OCI-LY7 (cell line): ENCODE measurements around the gene TRMU.

ENCODE experiments used
- CTCF ChIP-seq: fragments of 200-600 bp; sonication (generic); conservative IDR thresholded peaks from 2 replicates; pipeline ENCODE4 v1.5.1; 2014; ENCODE audit warnings: mild to moderate bottlenecking, antibody characterized with exemption, low read length, moderate library complexity, mixed read lengths
- EZH2phosphoT487 ChIP-seq: fragments of 200-600 bp; sonication (generic); IDR thresholded peaks from 2 replicates; pipeline ENCODE4 v1.6.1; 2018; ENCODE audit warnings: low read depth, borderline replicate concordance, mild to moderate bottlenecking, mixed run types, antibody characterized with exemption, low read length, moderate library complexity, mixed read lengths

- TF ChIP-seq CTCF (peak; percentile 85), EZH2phosphoT487 (no peak)
These were observed 20.0 kb downstream of the TRMU start for GRCh38 chr22:46355369-46355995.
